ENCODE data around the gene KCNJ4.

KCNJ4 gene

GRCh38 chr22:38455076-38455529 lies at the start of gene KCNJ4:
Gene KCNJ4 (minus strand): TSS chr22:38455199. CDS start chr22:38428132, 27,067 bp downstream.
- DNase-seq = no peak

DNA sequence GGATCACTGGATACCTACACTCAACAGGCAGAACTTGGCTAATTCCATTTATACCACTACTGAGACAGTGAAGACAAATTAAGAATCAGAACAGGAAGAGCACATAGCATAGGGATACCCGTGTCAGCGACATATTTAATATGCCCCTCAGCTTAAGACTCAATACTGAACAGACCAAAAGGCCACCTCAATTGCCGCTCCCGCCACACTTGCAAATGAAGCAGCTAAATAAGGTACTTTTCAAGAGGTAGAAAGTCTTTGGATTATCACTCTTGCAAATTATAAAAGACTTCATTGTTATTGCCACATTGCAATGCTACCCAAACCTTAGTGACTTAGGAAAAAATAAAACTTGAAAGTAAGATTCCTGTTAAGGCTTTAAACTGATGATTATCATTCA lies 48.0 kb upstream of the KCNJ4 start:
- DNase-seq = no peak

DNA sequence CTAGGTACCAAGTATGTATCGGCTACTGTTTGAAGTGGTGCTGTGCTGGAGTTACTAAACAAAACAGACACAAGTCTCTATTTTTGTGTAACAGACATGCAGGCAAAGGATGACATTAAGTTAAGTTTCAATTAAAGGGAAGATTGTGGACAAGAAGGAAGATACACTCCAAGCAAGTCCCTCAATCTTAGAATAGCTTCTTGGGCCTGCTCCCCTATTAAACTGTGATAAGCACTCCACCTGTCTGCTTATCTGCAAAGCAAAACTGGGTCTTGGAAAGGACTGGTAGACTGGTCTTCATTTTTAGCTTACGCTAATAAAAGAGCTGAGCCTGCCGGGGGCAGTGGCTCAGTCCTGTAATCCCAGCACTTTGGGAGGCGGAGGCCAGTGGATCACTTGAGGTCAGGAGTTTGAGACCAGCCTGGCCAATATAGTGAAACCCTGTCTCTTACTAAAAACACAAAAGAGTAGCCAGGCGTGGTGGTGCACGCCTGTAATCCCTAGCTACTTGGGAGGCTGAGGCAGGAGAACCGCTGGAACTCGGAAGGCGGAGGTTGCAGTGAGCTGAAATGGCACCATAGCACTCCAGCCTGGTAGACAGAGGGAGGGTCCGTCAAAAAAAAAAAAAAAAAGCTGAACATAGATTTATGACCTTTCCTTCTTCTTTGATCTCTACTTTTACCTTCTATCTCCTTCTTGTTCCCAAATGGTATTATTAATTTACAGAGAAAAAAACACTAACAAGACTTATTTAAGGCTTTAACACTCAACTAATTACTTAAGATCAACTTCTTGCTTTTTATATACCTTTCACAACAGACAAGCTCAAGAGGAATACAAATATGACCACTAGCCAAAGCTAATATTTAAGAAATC lies 47.0 kb upstream of the KCNJ4 start:
- DNase-seq = no peak

GRCh38 chr22:38497869-38498268 lies 42.9 kb upstream of the KCNJ4 start:
- no peak for DNase-seq

DNA sequence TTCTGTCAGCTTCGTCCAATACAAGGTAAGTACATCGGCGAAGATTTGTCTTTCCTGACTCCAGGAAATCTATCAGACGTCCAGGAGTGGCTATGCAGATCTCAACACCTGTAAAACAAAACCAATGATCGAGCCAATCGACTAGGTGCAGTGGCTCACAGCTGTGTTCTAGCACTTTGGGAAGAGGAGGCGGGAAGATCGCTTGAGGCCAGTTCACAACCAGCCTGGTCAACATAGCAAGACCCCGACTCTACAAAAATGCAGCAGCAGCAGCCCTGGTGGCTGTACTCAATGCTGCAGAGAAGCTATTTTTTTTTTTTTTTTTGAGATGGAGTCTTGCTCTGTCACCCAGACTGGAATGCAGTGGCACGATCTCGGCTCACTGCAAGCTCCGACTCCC lies 39.9 kb upstream of the KCNJ4 start:
- DNase-seq = no peak

- no peak for DNase-seq
Observed at GRCh38 chr22:38494498-38494897, 39.5 kb upstream of the KCNJ4 start.

GRCh38 chr22:38491707-38492348 lies 36.8 kb upstream of the KCNJ4 start:
- no peak for DNase-seq

- no peak for DNase-seq
Observed at GRCh38 chr22:38490915-38491314, 35.9 kb upstream of the KCNJ4 start.

DNA sequence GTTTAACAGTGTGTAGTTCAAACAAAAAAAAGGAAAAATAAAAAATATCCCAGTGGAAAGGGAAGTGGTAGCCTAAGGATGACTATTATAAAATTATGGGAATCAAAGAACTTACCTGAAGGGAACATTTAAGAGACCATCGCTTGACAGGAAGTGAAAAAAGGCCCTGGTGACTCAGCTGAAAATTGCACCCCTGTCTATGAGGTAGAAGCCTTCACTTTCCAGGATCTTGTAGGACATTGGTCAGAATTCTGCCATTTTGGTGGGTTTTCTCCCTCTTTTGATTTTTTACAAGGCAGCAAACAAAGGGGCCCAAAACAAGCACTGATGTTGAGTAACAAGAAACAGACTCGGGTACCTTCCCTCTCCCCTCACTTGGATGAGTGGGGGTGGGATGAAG lies 35.5 kb upstream of the KCNJ4 start:
- DNase-seq = no peak

DNA sequence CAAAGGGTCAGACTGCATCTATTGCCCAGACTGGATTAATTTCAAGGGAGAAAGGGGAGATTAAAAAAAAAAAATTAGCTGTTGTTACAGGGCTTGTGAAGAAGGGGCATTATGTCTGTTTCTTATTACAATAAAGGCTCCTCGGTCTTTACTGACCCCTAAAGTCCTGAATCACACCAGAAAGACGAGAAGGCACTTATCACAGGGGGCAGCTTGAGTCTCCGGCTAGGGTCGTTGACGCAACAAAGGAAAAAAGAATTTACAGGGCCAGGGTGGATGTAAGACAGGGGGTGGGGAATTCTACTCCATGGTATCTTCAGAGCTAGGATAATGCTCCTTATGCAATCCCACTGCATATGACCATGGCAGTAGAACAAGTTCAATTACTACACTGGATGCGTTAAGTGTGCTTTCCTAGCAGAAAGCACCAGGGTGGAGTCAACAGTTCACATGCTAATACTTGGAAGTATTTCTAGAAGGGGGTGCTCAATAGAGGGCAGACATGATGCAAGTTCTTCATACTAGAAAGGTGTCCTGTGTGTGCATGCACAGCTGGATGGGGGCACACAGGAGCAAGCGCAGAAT lies 34.7 kb upstream of the KCNJ4 start:
- no peak for DNase-seq

GRCh38 chr22:38489142-38489541 lies 34.1 kb upstream of the KCNJ4 start:
- DNase-seq = no peak

DNA sequence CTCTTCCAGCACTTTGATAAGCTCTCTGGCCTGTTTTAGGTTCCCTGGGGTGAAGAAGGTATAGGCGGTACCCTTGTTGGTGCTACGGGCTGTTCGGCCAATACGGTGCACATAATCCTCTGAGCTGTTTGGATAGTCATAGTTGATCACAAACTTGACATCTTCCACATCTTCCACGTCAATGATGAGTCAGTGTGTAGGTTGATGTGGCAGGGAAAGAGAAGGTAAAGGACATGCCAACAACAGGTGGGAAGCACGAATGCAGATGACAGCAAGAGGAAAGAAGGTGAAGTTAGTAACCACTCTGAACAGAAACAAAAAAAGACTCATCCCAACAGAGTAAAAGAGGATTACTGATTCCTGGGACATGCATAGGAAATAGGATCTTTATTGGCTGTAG lies 32.9 kb upstream of the KCNJ4 start:
- no peak for DNase-seq

- no peak for DNase-seq
Observed at GRCh38 chr22:38485783-38486182, 30.8 kb upstream of the KCNJ4 start.

DNA sequence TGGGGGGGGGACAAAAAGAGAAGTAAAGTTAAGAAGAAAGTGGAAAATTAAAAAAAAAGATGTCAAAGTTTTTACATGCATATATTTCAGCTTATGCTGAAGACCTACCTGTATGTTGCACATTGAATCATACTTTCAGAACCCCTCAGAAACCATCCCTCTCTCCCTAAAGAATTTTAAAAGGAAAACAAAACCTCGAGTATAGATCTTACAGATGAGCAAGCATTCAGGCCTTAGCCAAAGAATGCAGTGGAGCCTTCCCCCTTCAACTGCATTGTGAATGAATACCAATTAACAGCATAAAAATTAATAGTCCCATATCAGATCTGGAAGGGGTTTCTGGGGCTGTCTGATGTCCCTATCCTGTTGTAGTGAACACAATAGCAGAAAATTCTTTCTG lies 29.2 kb upstream of the KCNJ4 start:
- no peak for DNase-seq

DNA sequence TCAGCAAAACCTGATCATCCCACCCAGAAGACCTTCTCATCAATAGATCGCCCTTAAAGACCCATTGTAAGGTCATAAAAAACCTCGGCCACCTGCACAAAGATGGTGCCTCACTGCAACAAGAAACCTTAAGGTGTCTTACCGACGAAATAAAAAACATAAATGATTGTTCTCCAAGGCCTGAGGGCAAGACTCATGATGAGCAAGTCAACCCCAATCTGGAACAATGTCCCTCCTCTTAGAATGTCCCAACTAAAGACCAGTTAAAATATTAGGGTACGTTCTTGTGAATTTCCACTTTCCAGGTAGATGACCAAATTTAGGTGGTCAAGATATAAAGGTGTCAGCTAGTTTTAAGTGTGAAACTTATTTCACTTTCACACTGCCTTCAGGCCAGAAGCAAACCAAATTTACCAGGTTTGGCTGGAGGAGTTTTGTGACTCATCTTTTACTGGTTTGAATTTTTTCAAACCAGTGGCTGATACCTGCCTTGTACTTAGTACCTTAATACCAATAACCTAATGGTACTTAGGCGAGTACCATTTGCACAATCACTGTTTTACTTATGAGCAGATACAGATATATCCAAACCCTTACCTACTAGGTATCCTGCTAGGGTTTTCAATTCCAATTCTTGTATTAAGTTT lies 27.8 kb upstream of the KCNJ4 start:
- DNase-seq = no peak

DNA sequence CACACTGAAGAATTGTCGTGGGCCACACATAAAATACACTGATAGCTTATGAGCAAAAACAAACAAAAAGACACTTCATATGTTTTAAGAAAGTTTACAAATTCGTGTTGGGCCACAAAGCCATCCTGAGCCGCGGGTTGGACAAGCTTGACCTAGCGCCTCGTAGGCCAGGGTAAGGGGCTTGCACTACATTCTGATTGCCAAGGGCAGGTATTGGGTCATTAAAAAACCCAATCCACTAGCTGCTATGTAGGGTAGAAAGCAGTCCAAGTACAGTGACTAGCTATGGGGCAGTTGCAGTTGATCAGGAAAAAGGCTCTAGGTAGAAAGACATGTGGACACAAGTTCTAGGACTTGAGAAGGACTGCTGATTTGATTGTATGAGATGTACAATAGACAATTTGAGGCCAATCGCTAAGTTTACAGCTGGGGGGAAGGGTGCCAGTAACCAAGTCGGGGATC lies 26.9 kb upstream of the KCNJ4 start:
- no peak for DNase-seq

DNA sequence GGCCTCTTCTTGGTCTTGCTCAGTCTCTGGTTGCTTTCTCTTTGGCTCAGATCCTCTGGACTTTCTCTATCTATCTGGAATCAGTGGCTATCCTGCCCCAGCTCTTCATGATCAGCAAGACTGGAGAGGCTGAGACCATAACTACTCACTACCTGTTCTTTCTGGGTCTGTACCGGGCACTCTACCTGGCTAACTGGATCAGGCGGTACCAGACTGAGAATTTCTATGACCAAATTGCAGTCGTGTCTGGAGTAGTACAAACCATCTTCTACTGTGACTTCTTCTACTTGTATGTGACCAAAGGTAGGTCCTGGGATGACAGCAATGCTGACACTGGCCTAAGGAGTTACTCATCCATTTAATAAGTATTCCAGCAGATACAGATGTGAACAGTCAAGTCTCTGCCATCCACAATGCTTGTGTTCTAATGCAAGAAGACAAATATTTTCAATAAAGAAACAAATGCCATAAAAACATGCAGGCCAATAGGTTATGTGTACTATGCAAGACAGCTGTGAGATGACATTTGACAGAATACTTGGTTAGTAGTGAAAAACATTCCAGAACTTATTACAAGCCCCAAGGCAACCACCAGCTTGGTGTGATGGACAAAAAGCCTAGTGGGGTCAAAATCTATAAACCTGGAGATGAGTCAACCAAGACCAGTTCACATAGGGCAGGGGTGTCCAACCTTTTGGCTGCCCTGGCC lies 26.3 kb upstream of the KCNJ4 start:
- no peak for DNase-seq

GRCh38 chr22:38479096-38479837 lies 24.3 kb upstream of the KCNJ4 start:
- DNase-seq = no peak

- no peak for DNase-seq
Observed at GRCh38 chr22:38477585-38477984, 22.6 kb upstream of the KCNJ4 start.

GRCh38 chr22:38474003-38474607 lies 19.1 kb upstream of the KCNJ4 start:
- DNase-seq = no peak

- no peak for DNase-seq
Observed at GRCh38 chr22:38471237-38471636, 16.2 kb upstream of the KCNJ4 start.
